Heart right ventricle (tissue), 16 donors: ENCODE results near the gene INO80B. TPM values are rescaled to one million over a fixed set of nuclear protein-coding genes. Genes with fewer than 3 reads are reported as not detected.
A peak's percentile ranks its signal among the peaks of the same experiment; 100 is the strongest.

Source experiments
- ATAC-seq, 8 donors: fragments of 200-7000 bp; cut with Tn5 transposase; one replicate each; pipeline ENCODE4 v1.9.1; 2020; ENCODE audit warnings: mild to moderate bottlenecking in 8 of 8, moderate library complexity in 8 of 8, moderate number of reproducible peaks in 1 of 8
- DNase-seq, 2 donors: peaks; one replicate each; pipeline ENCODE4 v3.0.0-alpha.2; 2020
- H3K27ac ChIP-seq, 10 donors: fragments of 200-600 bp; sonication (generic) in 2 of 10; one replicate each; pipeline versions ENCODE4 v1.5.0 to v1.8.0; 2020 to 2022; ENCODE audit warnings: mild to moderate bottlenecking in 3 of 10
- H3K27me3 ChIP-seq, 7 donors: fragments of 200-600 bp; one replicate each; pipeline ENCODE4 v1.8.0; 2021 to 2022; ENCODE audit warnings: mild to moderate bottlenecking in 2 of 7
- H3K36me3 ChIP-seq, 9 donors: fragments of 200-600 bp; sonication (generic) in 1 of 9; one replicate each; pipeline versions ENCODE4 v1.5.0 to v1.8.0; 2020 to 2022; ENCODE audit warnings: mild to moderate bottlenecking in 2 of 9
- H3K4me1 ChIP-seq, 9 donors: fragments of 200-600 bp; sonication (generic) in 1 of 9; one replicate each; pipeline versions ENCODE4 v1.5.0 to v1.8.0; 2020 to 2022; ENCODE audit warnings: mild to moderate bottlenecking in 4 of 9
- H3K4me3 ChIP-seq, 10 donors: fragments of 200-600 bp; sonication (generic) in 2 of 10; one replicate each; pipeline versions ENCODE4 v1.5.0 to v1.8.0; 2020 to 2022; ENCODE audit warnings: mild to moderate bottlenecking in 7 of 10, moderate library complexity in 2 of 10
- H3K9me3 ChIP-seq, 11 donors: fragments of 200-600 bp in 10 of 11; sonication (generic) in 2 of 11; one replicate each; pipeline versions ENCODE4 v1.5.0 to v1.8.0; 2013 to 2022; ENCODE audit warnings: mild to moderate bottlenecking in 2 of 11, control low read depth in 1 of 11, moderate library complexity in 1 of 11
- WGBS, 2 donors: extraction: QIAGEN DNeasy Blood & Tissue Kit; methylation state at CpG; one replicate each; pipeline ENCODE4 v1.1.7; 2013; ENCODE audit warnings: inconsistent platforms in 1 of 2; 5-methylcytosine and 5-hydroxymethylcytosine counted together
- intact Hi-C, 10 donors: fragments of 100-400 bp; cut with DNase I; formaldehyde crosslinking; loops; one replicate each; pipeline versions ENCODE4 v1.11.1 to v1.14.2; 2022
- polyA plus RNA-seq, 2 donors: library from polyadenylated mRNA; stranded (reverse); fragments of 200-250 nt; gene quantifications; one replicate each; pipeline ENCODE4 v1.2.3, GENCODE V29; 2013
- total RNA-seq, 10 donors: library from RNA; stranded (reverse); fragmentation: NEBNext Ultra II Directional in 3 of 10; extraction: Animal tissue kit (Norgen Biotek cat#: 25700) in 3 of 10; gene quantifications; one replicate each; pipeline versions ENCODE4 v1.2.1 to v1.2.4, GENCODE V29; 2021 to 2023
- TF ChIP-seq, protein P1 (sequence below), 9 donors: fragments of 200-600 bp; sonication (generic) in 2 of 9; IDR thresholded peaks; one replicate each; pipeline versions ENCODE4 v1.5.0 to v1.8.0; 2021 to 2022; ENCODE audit warnings: antibody characterized with exemption in 9 of 9, mild to moderate bottlenecking in 5 of 9, moderate library complexity in 1 of 9
- donor health status: Arrhythmogenic right ventricular cardiomyopathy.
- donor health status: ischemic (EF 13 %, LVEDD 7.1; RV severe dilation, severe dysfunction).
- donor health status: healthy with polysubstance abuse.
- donor health status: DM: no; HTN: yes; CAD: no.
- donor health status: DM: no; HTN: no; CAD: no.
- donor health status: ischemic (EF 25% LVEDD 6.9; RV normal size, moderate dysfunction).
- donor health status: ischemic (EF 25% LVEDD 5.7; RV mildly dilated, moderate dysfunction).
- donor health status: healthy.
- donor health status: DM: yes; HTN: yes; CAD: no.
- donor health status: Ischemic cardiomyopathy.
- donor health status: ischemic (EF 35%, LVEDD 5.7; RV mildly dilated, moderate dysfunction).
- donor health status: nonischemic (EF 11% LVEDD 7.7; RV severe dilation, severe dysfunction).
- donor health status: DM: yes; HTN: yes; CAD: no.
- donor health status: PGD.
- donor health status: ischemic (EF 29% LVEDD 5.4; RV normal size, mild dysfunction).
- donor health status: nonischemic (EF 23%, LVEDD 6.1; RV moderate dilation, normal function).

The INO80B gene
- total and polyA plus RNA-seq, 12 donors, result 8.9 to 40.7 (median 19.8) TPM

DNA sequence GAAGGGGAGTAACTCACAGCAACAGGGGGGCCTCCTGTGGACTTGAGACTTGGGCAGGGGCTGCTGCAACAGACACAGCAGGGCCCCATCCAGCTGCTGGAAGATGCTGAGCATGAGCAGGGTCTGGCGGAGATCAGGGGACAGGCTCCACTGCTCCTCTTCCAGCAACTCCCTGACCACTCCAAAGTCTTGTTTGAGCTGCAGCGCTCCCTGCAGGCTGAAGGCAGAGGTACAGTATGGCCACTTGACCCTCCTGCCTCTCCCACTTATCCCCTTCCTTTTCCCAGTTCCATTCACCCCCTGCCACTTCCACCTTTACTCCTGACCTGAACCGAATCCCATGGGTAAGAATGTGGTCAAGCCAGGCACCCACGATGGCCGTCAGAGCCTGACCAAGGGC, 20.0 kb downstream of the INO80B start:
- ATAC-seq (no peak), DNase-seq (no peak)
- H3K36me3 ChIP-seq, result peaks cover 0 to 66% (median 13%) of the 10 kb centered on the region in 9 donors
- no peaks in the 10 kb centered on the region for H3K9me3 ChIP-seq
- WGBS, 2 donors, result 87 to 94% methylated on average over 5 of the region's 5 CpGs
- intact Hi-C loops, result loop anchor here in 1 of 10 donors (5.0 kb wide), 1 partner anchor 58 kb away; no protein-coding TSS in a partner anchor
- peaks cover 5 to 40% (median 27%) of the 10 kb centered on the region in 9 donors for H3K4me1 ChIP-seq
- H3K4me3 ChIP-seq, result no peak overlapping the region
- H3K27me3 ChIP-seq, result no peaks in the 10 kb centered on the region
- H3K27ac ChIP-seq, result no peak overlapping the region
- TF ChIP-seq, protein P1, sequence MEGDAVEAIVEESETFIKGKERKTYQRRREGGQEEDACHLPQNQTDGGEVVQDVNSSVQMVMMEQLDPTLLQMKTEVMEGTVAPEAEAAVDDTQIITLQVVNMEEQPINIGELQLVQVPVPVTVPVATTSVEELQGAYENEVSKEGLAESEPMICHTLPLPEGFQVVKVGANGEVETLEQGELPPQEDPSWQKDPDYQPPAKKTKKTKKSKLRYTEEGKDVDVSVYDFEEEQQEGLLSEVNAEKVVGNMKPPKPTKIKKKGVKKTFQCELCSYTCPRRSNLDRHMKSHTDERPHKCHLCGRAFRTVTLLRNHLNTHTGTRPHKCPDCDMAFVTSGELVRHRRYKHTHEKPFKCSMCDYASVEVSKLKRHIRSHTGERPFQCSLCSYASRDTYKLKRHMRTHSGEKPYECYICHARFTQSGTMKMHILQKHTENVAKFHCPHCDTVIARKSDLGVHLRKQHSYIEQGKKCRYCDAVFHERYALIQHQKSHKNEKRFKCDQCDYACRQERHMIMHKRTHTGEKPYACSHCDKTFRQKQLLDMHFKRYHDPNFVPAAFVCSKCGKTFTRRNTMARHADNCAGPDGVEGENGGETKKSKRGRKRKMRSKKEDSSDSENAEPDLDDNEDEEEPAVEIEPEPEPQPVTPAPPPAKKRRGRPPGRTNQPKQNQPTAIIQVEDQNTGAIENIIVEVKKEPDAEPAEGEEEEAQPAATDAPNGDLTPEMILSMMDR (IDR thresholded peaks at IDR 0.05), result peak in 3 of 9 donors; percentile 18 to 33 (median 27)

DNA sequence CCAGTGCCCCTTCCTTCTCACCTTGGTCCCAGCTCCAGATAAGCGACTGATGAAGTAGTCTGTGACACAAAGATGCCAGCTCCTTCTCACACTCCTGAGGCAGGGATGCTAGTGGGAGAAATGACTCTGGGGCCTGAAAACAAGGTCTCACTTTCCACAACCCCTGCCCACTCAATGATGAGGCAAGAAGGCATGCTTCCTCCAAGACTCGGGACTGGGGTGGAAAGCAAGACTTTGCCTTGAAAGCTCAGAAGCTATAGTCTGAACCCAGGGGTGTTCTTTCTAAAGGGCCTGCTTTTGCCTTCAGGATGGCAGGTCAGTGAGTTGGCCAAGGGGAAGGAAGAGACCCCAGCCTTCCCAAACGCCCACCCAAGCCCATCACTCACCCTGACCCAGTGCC, 26.5 kb downstream of the INO80B start:
- Histone ChIP-seq H3K36me3 (peaks cover 0 to 64% (median 3%) of the 10 kb centered on the region in 9 donors), H3K4me1 (peaks cover 10 to 46% (median 29%) of the 10 kb centered on the region in 9 donors), H3K27ac (peak overlapping the region in 3 of 10 donors; percentile 90 to 92 (median 91)), H3K4me3 (peak overlapping the region; percentile 74 to 97 (median 88)), H3K27me3 (no peaks in the 10 kb centered on the region), H3K9me3 (no peaks in the 10 kb centered on the region)
- intact Hi-C loops, result loop anchor here in 5 of 10 donors (5.0 kb wide), 3 partner anchors 46 to 106 kb away; partner anchors contain the start of genes AUP1 (in 1 of the 5), DQX1 (in 1 of the 5) and HTRA2 (in 1 of the 5)
- DNase-seq, result no peak
- TF ChIP-seq, protein P1 (IDR thresholded peaks at IDR 0.05), result no peak
- ATAC-seq, result no peak
- WGBS, 2 donors, result 58 to 69% methylated on average over 3 of the region's 3 CpGs

DNA sequence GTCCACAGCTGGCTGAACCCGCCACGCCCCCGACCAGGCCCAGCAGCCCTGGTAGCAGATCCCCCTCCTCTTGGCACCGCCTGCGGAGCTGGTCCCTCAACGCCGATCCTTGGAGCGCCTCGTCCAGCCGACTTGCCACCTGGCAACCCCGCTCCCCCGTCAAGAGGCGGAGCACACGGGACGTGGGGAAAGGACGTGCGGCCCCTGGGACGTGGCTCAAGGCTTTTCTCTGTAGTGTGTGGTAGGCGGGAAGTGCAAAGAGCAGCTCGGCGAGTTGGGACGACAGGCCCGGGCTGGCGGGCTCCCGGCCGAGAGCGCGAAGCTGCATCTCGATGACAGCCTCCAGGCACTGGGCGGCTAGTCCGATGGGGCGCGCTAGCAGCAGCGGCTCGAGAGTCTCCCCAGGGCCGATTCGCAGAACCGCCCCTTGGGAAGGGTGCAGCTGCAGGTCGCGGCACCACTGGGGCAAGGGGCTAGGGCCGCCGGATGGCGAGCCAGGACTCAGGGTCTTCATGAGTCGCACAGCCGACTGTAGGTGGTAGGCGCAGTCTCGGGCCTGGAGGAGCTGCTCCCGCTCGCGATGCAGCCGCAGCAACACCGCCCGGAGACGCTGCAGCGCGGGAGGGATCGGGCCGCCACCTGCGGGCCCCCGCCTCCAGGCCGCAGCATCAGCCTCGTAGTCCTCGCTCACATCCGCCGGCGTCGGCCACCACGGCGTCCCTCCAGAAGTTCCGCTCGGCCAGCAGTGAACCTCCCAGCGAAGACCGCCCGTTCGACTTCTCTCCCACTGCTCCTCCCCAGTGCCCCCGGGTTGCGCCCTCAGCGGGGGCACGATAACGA, 27.3 kb downstream of the INO80B start:
- Histone ChIP-seq H3K9me3 (no peaks in the 10 kb centered on the region), H3K4me3 (peak overlapping the region; percentile 74 to 97 (median 88)), H3K27me3 (no peaks in the 10 kb centered on the region), H3K27ac (peak overlapping the region; percentile 78 to 94 (median 90)), H3K36me3 (peaks cover 0 to 64% (median 3%) of the 10 kb centered on the region in 9 donors), H3K4me1 (peaks cover 10 to 40% (median 29%) of the 10 kb centered on the region in 9 donors)
- intact Hi-C loops, result loop anchor here in 8 of 10 donors (2.0 to 5.0 kb wide), 5 partner anchors 25 to 105 kb away; partner anchors contain the start of genes AUP1 (in 1 of the 8), DQX1 (in 1 of the 8), HTRA2 (in 1 of the 8) and PCGF1 (in 1 of the 8)
- DNase-seq (peak in 1 of 2 donors; percentile 69), ATAC-seq (peak; percentile 60 to 78 (median 71))
- 0 to 2% methylated on average over 80 of the region's 80 CpGs for WGBS, 2 donors
- TF ChIP-seq, protein P1 (IDR thresholded peaks at IDR 0.05), result no peak
